ENCODE measurements around the gene MAP3K14. TPM values are rescaled to one million over a fixed set of nuclear protein-coding genes. Genes with fewer than 3 reads are reported as not detected.

MAP3K14 gene
- total RNA-seq, 1 donor from 2014 or later = 5.2 TPM

DNA sequence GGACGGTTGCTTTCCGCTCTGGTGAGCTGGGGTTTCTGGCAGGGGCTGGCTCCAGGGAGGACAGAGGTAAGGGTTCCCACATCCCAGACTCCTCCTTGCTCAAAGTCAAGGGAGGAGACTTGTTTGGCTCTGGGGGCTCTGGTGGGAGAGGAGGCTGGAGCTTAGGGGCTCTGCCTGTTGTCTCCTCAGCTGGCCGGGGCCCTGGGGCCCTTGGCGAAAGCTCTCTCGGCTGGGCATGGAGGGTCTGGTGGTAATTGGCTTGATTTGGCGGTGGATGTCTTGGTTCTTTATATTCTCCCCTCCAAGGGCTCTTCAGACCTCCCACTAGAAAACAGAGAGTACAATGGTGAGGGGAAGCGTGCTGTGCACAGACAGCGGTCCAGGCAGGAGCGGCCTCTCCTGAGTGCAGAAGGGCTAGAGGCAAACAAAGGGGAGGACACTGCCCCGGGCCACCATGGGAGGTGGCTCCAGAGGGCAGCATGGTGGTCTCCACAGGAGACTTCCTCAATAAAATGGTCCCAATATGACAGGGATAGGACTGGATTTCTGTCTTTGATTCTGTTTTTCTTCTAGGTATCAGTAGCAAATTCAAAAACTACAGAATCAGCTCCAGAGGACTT is 49.3 kb downstream of the MAP3K14 start:
- H3K36me3 Mint-ChIP-seq (ENCODE audit: low read depth, unreplicated experiment) = peaks cover 12% of the 10 kb centered on the region
- no peaks in the 10 kb centered on the region for H3K9me3 Mint-ChIP-seq (ENCODE audit: unreplicated experiment)
- DNase-seq (ENCODE audit: low spot score) = no peak
- H3K27ac Mint-ChIP-seq (ENCODE audit: unreplicated experiment) = no peak overlapping the region
- H3K4me1 Mint-ChIP-seq (ENCODE audit: unreplicated experiment) = no peaks in the 10 kb centered on the region
- H3K27me3 Mint-ChIP-seq (ENCODE audit: unreplicated experiment) = no peaks in the 10 kb centered on the region
- H3K4me3 Mint-ChIP-seq (ENCODE audit: unreplicated experiment) = no peak overlapping the region
- TF ChIP-seq, protein P1, sequence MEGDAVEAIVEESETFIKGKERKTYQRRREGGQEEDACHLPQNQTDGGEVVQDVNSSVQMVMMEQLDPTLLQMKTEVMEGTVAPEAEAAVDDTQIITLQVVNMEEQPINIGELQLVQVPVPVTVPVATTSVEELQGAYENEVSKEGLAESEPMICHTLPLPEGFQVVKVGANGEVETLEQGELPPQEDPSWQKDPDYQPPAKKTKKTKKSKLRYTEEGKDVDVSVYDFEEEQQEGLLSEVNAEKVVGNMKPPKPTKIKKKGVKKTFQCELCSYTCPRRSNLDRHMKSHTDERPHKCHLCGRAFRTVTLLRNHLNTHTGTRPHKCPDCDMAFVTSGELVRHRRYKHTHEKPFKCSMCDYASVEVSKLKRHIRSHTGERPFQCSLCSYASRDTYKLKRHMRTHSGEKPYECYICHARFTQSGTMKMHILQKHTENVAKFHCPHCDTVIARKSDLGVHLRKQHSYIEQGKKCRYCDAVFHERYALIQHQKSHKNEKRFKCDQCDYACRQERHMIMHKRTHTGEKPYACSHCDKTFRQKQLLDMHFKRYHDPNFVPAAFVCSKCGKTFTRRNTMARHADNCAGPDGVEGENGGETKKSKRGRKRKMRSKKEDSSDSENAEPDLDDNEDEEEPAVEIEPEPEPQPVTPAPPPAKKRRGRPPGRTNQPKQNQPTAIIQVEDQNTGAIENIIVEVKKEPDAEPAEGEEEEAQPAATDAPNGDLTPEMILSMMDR (IDR thresholded peaks at IDR 0.05; ENCODE audit: unreplicated experiment) = no peak

DNA sequence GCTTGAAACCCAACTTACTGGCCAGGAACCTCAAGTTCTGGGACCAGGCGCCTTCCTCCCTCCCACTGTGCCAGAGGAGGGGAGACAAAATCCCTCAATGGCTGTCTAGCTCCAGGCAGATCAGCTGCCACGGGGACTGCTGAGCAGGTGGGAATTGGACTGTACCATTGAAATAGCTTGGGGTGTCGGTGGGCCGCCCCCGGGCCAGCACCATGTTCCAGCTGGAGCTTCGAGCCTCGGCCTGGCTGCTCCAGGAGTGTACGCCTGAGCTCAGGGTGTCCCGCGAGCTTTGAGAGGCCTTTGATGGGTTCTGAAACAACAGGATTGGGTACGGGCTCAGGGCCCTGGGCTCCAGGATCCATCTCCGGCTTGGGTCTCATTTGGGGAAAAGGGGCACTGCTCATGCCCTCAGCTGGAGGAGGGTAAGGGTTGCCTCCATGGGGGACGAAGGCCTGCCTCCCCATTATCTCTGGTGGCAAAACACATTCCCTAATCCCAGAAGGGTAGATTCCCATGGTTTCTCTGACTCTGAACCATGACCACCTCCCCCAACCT is 50.4 kb downstream of the MAP3K14 start:
- Mint-ChIP-seq H3K4me1 (ENCODE audit: unreplicated experiment) (no peaks in the 10 kb centered on the region), H3K4me3 (ENCODE audit: unreplicated experiment) (no peak overlapping the region), H3K27ac (ENCODE audit: unreplicated experiment) (no peak overlapping the region), H3K9me3 (ENCODE audit: unreplicated experiment) (no peaks in the 10 kb centered on the region), H3K36me3 (ENCODE audit: low read depth, unreplicated experiment) (peaks cover 12% of the 10 kb centered on the region), H3K27me3 (ENCODE audit: unreplicated experiment) (peaks cover 1% of the 10 kb centered on the region)
- no peak for DNase-seq (ENCODE audit: low spot score)
- TF ChIP-seq, protein P1 (IDR thresholded peaks at IDR 0.05; ENCODE audit: unreplicated experiment) = no peak

DNA sequence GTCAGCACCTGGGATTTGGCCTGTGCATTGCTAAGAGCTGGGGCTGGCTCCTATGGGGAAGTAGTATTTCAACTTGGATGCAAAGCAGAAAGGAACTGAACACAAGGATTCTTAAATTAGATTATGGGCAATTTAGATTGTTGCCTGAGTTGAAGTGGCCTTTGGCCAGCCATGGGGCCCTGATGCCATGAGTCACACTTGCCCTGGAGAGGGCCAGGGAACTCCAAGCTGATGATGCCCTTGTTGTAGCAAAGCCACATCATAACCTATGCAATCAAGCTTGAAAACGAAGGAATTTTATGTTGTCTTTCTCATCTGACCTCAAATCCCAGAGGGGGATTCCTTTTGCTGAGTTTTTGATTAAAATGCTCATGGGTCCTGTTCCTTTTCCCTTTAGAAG is 51.0 kb downstream of the MAP3K14 start:
- no peak for DNase-seq (ENCODE audit: low spot score)
- peaks cover 12% of the 10 kb centered on the region for H3K36me3 Mint-ChIP-seq (ENCODE audit: low read depth, unreplicated experiment)
- H3K4me1 Mint-ChIP-seq (ENCODE audit: unreplicated experiment) = no peaks in the 10 kb centered on the region
- no peak overlapping the region for H3K4me3 Mint-ChIP-seq (ENCODE audit: unreplicated experiment)
- H3K27me3 Mint-ChIP-seq (ENCODE audit: unreplicated experiment) = peaks cover 5% of the 10 kb centered on the region
- H3K27ac Mint-ChIP-seq (ENCODE audit: unreplicated experiment) = no peak overlapping the region
- no peaks in the 10 kb centered on the region for H3K9me3 Mint-ChIP-seq (ENCODE audit: unreplicated experiment)
- TF ChIP-seq, protein P1 (IDR thresholded peaks at IDR 0.05; ENCODE audit: unreplicated experiment) = no peak

DNA sequence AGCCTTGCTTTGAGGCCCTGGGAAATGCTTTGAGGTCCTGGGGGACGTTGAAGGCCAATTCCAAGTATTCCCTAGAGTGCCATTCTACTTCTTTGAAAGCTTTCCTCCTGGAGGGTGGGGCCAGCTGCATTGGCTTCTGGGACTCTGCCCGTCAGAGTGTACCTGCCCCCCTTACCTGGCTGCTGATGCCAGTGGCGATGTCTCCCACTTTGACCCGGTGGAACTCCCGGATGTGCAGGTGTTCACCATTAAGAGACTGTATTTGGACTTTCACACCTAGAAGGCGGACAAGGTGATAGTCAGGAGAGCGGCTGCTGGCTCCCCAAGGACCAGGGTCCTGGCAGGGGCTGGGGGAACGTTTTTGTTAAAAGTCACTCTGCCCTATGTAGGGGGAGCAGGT is 51.8 kb downstream of the MAP3K14 start:
- TF ChIP-seq, protein P1 (IDR thresholded peaks at IDR 0.05; ENCODE audit: unreplicated experiment) = no peak
- peaks cover 5% of the 10 kb centered on the region for H3K27me3 Mint-ChIP-seq (ENCODE audit: unreplicated experiment)
- H3K4me3 Mint-ChIP-seq (ENCODE audit: unreplicated experiment) = no peak overlapping the region
- no peaks in the 10 kb centered on the region for H3K4me1 Mint-ChIP-seq (ENCODE audit: unreplicated experiment)
- no peak overlapping the region for H3K27ac Mint-ChIP-seq (ENCODE audit: unreplicated experiment)
- H3K9me3 Mint-ChIP-seq (ENCODE audit: unreplicated experiment) = no peaks in the 10 kb centered on the region
- no peak for DNase-seq (ENCODE audit: low spot score)
- peaks cover 12% of the 10 kb centered on the region for H3K36me3 Mint-ChIP-seq (ENCODE audit: low read depth, unreplicated experiment)

DNA sequence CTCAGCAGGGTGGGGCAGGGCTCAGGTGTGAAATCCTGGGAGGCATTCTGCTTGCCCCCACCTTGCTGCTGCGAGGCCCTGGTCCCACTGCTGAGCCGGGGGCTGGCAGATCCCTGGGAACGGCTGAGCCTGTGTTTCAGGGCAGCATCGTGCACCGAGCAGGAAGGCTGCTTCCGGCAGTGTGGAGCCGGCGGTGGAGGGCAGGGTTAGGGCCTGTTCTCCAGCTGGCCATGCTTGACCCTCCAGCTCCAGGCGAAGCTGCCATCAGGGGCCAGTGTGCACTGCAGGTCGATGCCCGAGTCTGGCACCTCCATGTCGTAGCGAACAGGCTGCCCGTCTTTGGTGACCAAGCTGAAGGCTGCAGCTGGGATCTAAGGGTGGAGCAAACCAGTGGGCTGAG is 52.4 kb downstream of the MAP3K14 start:
- peaks cover 5% of the 10 kb centered on the region for H3K27me3 Mint-ChIP-seq (ENCODE audit: unreplicated experiment)
- TF ChIP-seq, protein P1 (IDR thresholded peaks at IDR 0.05; ENCODE audit: unreplicated experiment) = no peak
- H3K9me3 Mint-ChIP-seq (ENCODE audit: unreplicated experiment) = no peaks in the 10 kb centered on the region
- no peak for DNase-seq (ENCODE audit: low spot score)
- H3K4me1 Mint-ChIP-seq (ENCODE audit: unreplicated experiment) = no peaks in the 10 kb centered on the region
- no peak overlapping the region for H3K27ac Mint-ChIP-seq (ENCODE audit: unreplicated experiment)
- H3K36me3 Mint-ChIP-seq (ENCODE audit: low read depth, unreplicated experiment) = peaks cover 12% of the 10 kb centered on the region
- no peak overlapping the region for H3K4me3 Mint-ChIP-seq (ENCODE audit: unreplicated experiment)

Measured in endothelial cell (in vitro differentiated cells).